PFSK-1 (cell line): ENCODE results near the gene SLCO2A1.

Source experiments
- FOXP2 ChIP-seq: optimal IDR thresholded peaks from 2 replicates; pipeline ENCODE3; 2011; ENCODE audit warnings: borderline replicate concordance, control low read depth, inconsistent platforms; ENCODE audit not compliant: insufficient read depth; ENCODE audit errors: extremely low read length, extremely low read depth
- POLR2AphosphoS5 ChIP-seq: IDR thresholded peaks from 2 replicates; pipeline ENCODE4 v1.6.1; 2012; ENCODE audit warnings: low read depth, mild to moderate bottlenecking, control low read depth, low read length, moderate library complexity
- SIN3A ChIP-seq: IDR thresholded peaks from 2 replicates; pipeline ENCODE4 v1.6.1; 2012; ENCODE audit warnings: mild to moderate bottlenecking, low read length, moderate library complexity, borderline replicate concordance; ENCODE audit not compliant: insufficient read depth
- TAF1 ChIP-seq: IDR thresholded peaks from 2 replicates; pipeline ENCODE4 v1.6.1; 2012; ENCODE audit warnings: low read length, control low read depth, borderline replicate concordance; ENCODE audit not compliant: insufficient read depth
- TF ChIP-seq, protein P1 (sequence below), 2 experiments: IDR thresholded peaks; 2 replicates each; pipeline versions ENCODE4 v1.6.1 to v1.8.0; 2011 to 2012; ENCODE audit warnings: low read depth in 2 of 2, low read length in 2 of 2, control low read depth in 1 of 2, inconsistent platforms in 1 of 2, mild to moderate bottlenecking in 1 of 2, moderate library complexity in 1 of 2; ENCODE audit not compliant: insufficient read depth in 1 of 2

Gene SLCO2A1

DNA sequence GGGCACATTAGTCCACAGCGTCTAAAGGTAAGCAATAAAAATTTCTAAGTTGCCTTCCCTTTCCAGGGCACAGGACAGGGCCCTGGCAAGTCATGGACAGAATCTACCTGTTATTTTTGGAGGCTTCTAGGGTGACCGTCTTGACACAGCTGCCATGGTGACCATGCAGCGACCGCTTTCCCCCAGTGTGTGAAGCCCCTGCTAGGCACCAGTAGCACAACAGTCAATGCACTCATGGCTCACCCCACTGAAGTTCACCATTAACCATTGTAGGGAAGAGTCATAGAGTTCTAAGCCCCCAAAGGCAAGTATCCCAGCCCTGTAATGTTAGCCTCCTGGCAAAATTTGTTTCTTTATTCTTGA, 43.8 kb upstream of the SLCO2A1 start:
- TF ChIP-seq POLR2AphosphoS5 (no peak), TAF1 (no peak), SIN3A (no peak), FOXP2 (no peak)
- TF ChIP-seq, protein P1, sequence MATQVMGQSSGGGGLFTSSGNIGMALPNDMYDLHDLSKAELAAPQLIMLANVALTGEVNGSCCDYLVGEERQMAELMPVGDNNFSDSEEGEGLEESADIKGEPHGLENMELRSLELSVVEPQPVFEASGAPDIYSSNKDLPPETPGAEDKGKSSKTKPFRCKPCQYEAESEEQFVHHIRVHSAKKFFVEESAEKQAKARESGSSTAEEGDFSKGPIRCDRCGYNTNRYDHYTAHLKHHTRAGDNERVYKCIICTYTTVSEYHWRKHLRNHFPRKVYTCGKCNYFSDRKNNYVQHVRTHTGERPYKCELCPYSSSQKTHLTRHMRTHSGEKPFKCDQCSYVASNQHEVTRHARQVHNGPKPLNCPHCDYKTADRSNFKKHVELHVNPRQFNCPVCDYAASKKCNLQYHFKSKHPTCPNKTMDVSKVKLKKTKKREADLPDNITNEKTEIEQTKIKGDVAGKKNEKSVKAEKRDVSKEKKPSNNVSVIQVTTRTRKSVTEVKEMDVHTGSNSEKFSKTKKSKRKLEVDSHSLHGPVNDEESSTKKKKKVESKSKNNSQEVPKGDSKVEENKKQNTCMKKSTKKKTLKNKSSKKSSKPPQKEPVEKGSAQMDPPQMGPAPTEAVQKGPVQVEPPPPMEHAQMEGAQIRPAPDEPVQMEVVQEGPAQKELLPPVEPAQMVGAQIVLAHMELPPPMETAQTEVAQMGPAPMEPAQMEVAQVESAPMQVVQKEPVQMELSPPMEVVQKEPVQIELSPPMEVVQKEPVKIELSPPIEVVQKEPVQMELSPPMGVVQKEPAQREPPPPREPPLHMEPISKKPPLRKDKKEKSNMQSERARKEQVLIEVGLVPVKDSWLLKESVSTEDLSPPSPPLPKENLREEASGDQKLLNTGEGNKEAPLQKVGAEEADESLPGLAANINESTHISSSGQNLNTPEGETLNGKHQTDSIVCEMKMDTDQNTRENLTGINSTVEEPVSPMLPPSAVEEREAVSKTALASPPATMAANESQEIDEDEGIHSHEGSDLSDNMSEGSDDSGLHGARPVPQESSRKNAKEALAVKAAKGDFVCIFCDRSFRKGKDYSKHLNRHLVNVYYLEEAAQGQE (IDR thresholded peaks at IDR 0.05; ENCODE audit: insufficient read depth in 1 of 2, low read depth in 2 of 2, low read length in 2 of 2): no peak

DNA sequence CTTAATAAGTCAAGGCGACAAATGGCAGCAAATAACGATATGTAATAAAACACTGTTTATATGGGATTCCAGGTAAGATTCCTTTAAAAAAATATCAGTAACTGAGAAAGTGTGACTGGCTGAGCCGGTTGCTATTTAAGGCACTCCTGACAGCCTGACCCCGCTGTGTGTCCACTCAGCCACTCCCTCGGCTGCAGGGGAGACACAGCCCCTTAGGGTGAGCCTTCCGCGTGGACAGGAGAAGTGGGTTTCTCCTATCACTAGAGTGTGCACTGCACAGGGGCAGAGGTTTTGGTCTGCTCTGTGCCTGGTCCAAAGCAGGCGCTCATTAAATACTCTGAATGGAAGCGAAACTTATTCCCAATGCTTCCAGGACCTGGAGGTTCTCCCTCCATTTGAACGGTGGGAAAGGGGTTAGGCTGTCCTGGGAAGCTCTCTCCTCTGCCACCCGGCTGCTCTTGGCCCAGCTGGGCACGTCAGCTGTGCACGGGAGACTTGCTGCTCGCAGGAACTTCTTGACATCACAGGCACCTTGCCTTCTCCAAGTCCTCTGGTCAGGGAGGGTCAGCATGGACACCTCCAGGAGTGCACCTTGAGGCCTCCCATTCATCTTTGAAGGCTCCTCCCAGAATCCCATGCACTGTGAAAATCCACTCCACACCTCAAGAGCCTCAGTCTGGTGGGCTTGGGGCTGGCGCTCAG, 43.3 kb upstream of the SLCO2A1 start:
- TF ChIP-seq POLR2AphosphoS5 (no peak), TAF1 (no peak), FOXP2 (no peak), SIN3A (no peak)
- TF ChIP-seq, protein P1 (IDR thresholded peaks at IDR 0.05; ENCODE audit: insufficient read depth in 1 of 2, low read depth in 2 of 2, low read length in 2 of 2): no peak

DNA sequence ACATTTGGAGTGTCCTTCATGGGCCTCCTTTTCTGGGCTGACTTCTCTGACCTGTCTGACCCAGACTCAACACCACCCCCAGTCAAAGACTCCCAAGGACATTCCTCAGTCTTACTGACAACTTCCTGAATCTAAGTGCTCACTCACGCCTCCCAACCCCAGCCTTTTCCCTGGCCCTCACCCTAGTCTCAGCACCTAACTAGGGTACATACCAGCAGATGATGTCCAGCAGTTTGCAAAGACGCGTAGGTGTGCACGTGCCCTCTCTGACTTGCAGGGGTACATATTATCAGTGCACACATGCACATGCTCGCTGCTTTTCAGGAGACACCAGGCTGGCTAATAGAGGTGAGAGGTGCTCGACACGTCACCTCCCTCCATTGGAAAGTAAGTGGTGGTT, 38.7 kb upstream of the SLCO2A1 start:
- TF ChIP-seq, protein P1 (IDR thresholded peaks at IDR 0.05; ENCODE audit: insufficient read depth in 1 of 2, low read depth in 2 of 2, low read length in 2 of 2): no peak
- no peak for TF ChIP-seq SIN3A
- TF ChIP-seq TAF1: no peak
- TF ChIP-seq POLR2AphosphoS5: no peak
- TF ChIP-seq FOXP2: no peak

DNA sequence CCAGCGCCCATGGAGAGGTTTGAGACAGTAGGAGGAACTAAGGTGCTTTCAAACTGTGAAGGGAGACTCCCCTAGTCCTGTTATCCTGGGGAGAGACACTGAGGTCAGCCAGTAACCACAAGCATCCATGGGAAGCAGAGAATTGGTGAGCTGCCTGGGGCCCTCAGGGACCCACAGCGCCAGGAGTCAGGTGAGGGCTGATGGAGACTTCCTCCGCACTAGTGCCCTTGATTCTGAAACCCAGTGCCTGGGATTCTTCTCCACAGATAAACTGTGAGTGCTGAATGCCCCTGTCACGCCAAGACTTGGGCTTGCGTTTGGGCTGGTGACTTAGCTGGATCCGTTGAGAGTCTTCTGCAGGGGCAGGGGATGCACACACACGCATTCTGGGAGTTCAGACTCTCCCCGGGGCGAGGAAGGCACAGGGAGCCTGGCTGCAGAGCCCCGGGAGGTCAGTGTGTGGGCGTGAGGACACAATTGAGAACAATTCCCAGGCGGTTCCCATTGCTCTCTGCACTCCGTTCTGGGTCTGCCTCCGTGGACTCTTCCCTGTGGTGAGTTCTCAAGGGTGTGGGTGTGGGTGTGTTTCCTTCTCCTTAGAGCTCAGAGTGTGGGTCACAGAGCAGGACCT, 37.9 kb upstream of the SLCO2A1 start:
- TF ChIP-seq SIN3A (no peak), POLR2AphosphoS5 (no peak), TAF1 (no peak), FOXP2 (no peak)
- TF ChIP-seq, protein P1 (IDR thresholded peaks at IDR 0.05; ENCODE audit: insufficient read depth in 1 of 2, low read depth in 2 of 2, low read length in 2 of 2): no peak
